HepG2 (cell line): ENCODE results near the gene ZDHHC18. TPM values are rescaled to one million over a fixed set of nuclear protein-coding genes. Genes with fewer than 3 reads are reported as not detected.

Experiments used
- ARNT2 ChIP-seq: sonication (generic); formaldehyde crosslinking; IDR thresholded peaks from 2 replicates; pipeline ENCODE4 v1.8.0; 2022; ENCODE audit warnings: mild to moderate bottlenecking, low read depth, missing genetic modification reagents, moderate library complexity
- ETV5 ChIP-seq: IDR thresholded peaks from 2 replicates; pipeline ENCODE4 v1.6.1; 2018; ENCODE audit warnings: missing biosample characterization, missing genetic modification reagents, inconsistent platforms, borderline replicate concordance
- GABPB1 ChIP-seq: IDR thresholded peaks from 2 replicates; pipeline ENCODE4 v1.6.1; 2016; ENCODE audit warnings: mild to moderate bottlenecking, missing genetic modification reagents, moderate library complexity, missing compliant biosample characterization
- GPBP1L1 ChIP-seq: sonication (generic); formaldehyde crosslinking; IDR thresholded peaks from 2 replicates; pipeline ENCODE4 v1.5.0; 2020; ENCODE audit warnings: mild to moderate bottlenecking, missing genetic modification reagents
- KLF11 ChIP-seq: IDR thresholded peaks from 2 replicates; pipeline ENCODE4 v1.6.1; 2016; ENCODE audit warnings: missing compliant biosample characterization
- NCOR1 ChIP-seq: fragments of 200-600 bp; sonication (generic); IDR thresholded peaks from 2 replicates; pipeline ENCODE4 v1.7.0; 2017; ENCODE audit warnings: antibody characterized with exemption, low read length, borderline replicate concordance
- NFRKB ChIP-seq: fragments of 450-650 bp; IDR thresholded peaks from 2 replicates; pipeline ENCODE4 v1.6.1; 2017
- NFYC ChIP-seq: IDR thresholded peaks from 2 replicates; pipeline ENCODE4 v1.6.1; 2016; ENCODE audit warnings: missing genetic modification reagents, missing compliant biosample characterization
- PATZ1 ChIP-seq: sonication (generic); formaldehyde crosslinking; IDR thresholded peaks from 2 replicates; pipeline ENCODE4 v1.4.0; 2020; ENCODE audit warnings: missing genetic modification reagents
- SAP130 ChIP-seq: IDR thresholded peaks from 2 replicates; pipeline ENCODE4 v1.6.1; 2016; ENCODE audit warnings: low read depth
- SMAD1 ChIP-seq: sonication (generic); formaldehyde crosslinking; IDR thresholded peaks from 2 replicates; pipeline ENCODE4 v1.4.0; 2020; ENCODE audit warnings: missing genetic modification reagents, low read depth, mild to moderate bottlenecking, borderline replicate concordance
- TEF ChIP-seq: sonication (generic); formaldehyde crosslinking; IDR thresholded peaks from 2 replicates; pipeline ENCODE4 v1.5.0; 2020; ENCODE audit warnings: missing genetic modification reagents
- TRAFD1 ChIP-seq: sonication (generic); formaldehyde crosslinking; IDR thresholded peaks from 2 replicates; pipeline ENCODE4 v1.5.1; 2020; ENCODE audit warnings: missing genetic modification reagents, mild to moderate bottlenecking, borderline replicate concordance
- ZBTB37 ChIP-seq: sonication (generic); formaldehyde crosslinking; IDR thresholded peaks from 2 replicates; pipeline ENCODE4 v1.4.0; 2020; ENCODE audit warnings: mild to moderate bottlenecking, missing genetic modification reagents
- ZNF121 ChIP-seq: sonication (generic); formaldehyde crosslinking; IDR thresholded peaks from 2 replicates; pipeline ENCODE4 v1.5.0; 2020; ENCODE audit warnings: mild to moderate bottlenecking, missing genetic modification reagents
- ZNF549 ChIP-seq: sonication (generic); formaldehyde crosslinking; IDR thresholded peaks from 2 replicates; pipeline ENCODE4 v1.5.0; 2020; ENCODE audit warnings: missing genetic modification reagents
- ZNF574 ChIP-seq: sonication (generic); formaldehyde crosslinking; IDR thresholded peaks from 2 replicates; pipeline ENCODE4 v1.4.0; 2020; ENCODE audit warnings: missing genetic modification reagents
- polyA plus RNA-seq, 8 experiments: library from polyadenylated mRNA; depleted of rRNA in 3 of 8; stranded (reverse) in 7 of 8; unstranded in 1 of 8; fragments of >200 nt; fragmentation: Illumina TruSeq in 4 of 8; extraction: Trizol in 4 of 8; gene quantifications; 2 replicates each; pipeline versions ENCODE4 v1.2.1 to v1.2.3, GENCODE V29; 2011 to 2016; ENCODE audit warnings: low read depth in 4 of 8, missing spikeins in 1 of 8, mixed read lengths in 1 of 8; ENCODE audit not compliant: insufficient read depth in 1 of 8
- total RNA-seq, 5 experiments: library from RNA; depleted of rRNA; stranded (reverse); fragments of >200 nt; fragmentation: Illumina TruSeq; extraction: Trizol; gene quantifications; 2 replicates each; pipeline ENCODE4 v1.2.3, GENCODE V29; 2016; ENCODE audit warnings: low read depth in 1 of 5

The ZDHHC18 gene
- total and polyA plus RNA-seq, 2 of the 13 experiments (the other 11 are each of a cell fraction or from before 2014, with no cell fraction given): 13.2 to 35.3 TPM

- TF ChIP-seq ARNT2 (CRISPR knock-in tag) (peak; percentile 88; the same call in 1 of the 2 replicates), GPBP1L1 (no peak), KLF11 (no peak), ZBTB37 (CRISPR knock-in tag) (no peak; the same call in 1 of the 2 replicates), TEF (CRISPR knock-in tag) (no peak), ZNF549 (CRISPR knock-in tag) (no peak), SAP130 (CRISPR knock-in tag) (peak; percentile 80), ZNF574 (CRISPR knock-in tag) (peak; percentile 47), TRAFD1 (CRISPR knock-in tag) (no peak), NFRKB (no peak), GABPB1 (CRISPR knock-in tag) (peak; percentile 93), ZNF121 (CRISPR knock-in tag) (no peak), ETV5 (peak; percentile 35; the same call in 1 of the 2 replicates), NCOR1 (no peak), NFYC (CRISPR knock-in tag) (peak; percentile 98), PATZ1 (CRISPR knock-in tag) (peak; percentile 74), SMAD1 (CRISPR knock-in tag) (no peak; the same call in 1 of the 2 replicates)
Observed at GRCh38 chr1:26864610-26865480, 38.4 kb downstream of the ZDHHC18 start (continued).
